ENCODE data around the gene RFFL.
"Not testable (repeated sequence)": the region's sequence is repeated elsewhere in the genome, so short reads cannot be mapped to it uniquely, and the experiment has no call there.

RFFL gene

GRCh38 chr17:35046740-35047283 is 16.7 kb downstream of the RFFL start:
- no peak for DNase-seq (ENCODE audit: low spot score)

GRCh38 chr17:35046245-35046644 is 17.3 kb downstream of the RFFL start:
- no peak for DNase-seq (ENCODE audit: low spot score)

- DNase-seq (ENCODE audit: low spot score) = not testable (repeated sequence)
These were observed 18.0 kb downstream of the RFFL start for GRCh38 chr17:35045458-35045979.

GRCh38 chr17:35044181-35044580 is 19.3 kb downstream of the RFFL start:
- no peak for DNase-seq (ENCODE audit: low spot score)

GRCh38 chr17:35041390-35041789 is 22.1 kb downstream of the RFFL start:
- no peak for DNase-seq (ENCODE audit: low spot score)

GRCh38 chr17:35038453-35038852 is 25.1 kb downstream of the RFFL start:
- no peak for DNase-seq (ENCODE audit: low spot score)

- no peak for DNase-seq (ENCODE audit: low spot score)
These were observed 32.7 kb downstream of the RFFL start for GRCh38 chr17:35030780-35031179.

- DNase-seq (ENCODE audit: low spot score) = no peak
These were observed 34.8 kb downstream of the RFFL start for GRCh38 chr17:35028531-35029262.

- not testable (repeated sequence) for DNase-seq (ENCODE audit: low spot score)
These were observed 35.4 kb downstream of the RFFL start for GRCh38 chr17:35028097-35028496.

GRCh38 chr17:35025541-35025940 is 38.0 kb downstream of the RFFL start:
- DNase-seq (ENCODE audit: low spot score) = no peak

- DNase-seq (ENCODE audit: low spot score) = no peak
These were observed 40.0 kb downstream of the RFFL start for GRCh38 chr17:35023538-35023937.

- DNase-seq (ENCODE audit: low spot score) = no peak
These were observed 40.9 kb downstream of the RFFL start for GRCh38 chr17:35022536-35023063.

- DNase-seq (ENCODE audit: low spot score) = no peak
These were observed 41.8 kb downstream of the RFFL start for GRCh38 chr17:35021520-35022380.

GRCh38 chr17:35019386-35020179 is 43.9 kb downstream of the RFFL start:
- no peak for DNase-seq (ENCODE audit: low spot score)

- DNase-seq (ENCODE audit: low spot score) = no peak
These were observed 44.7 kb downstream of the RFFL start for GRCh38 chr17:35018814-35019213.

GRCh38 chr17:35017021-35017420 is 46.5 kb downstream of the RFFL start:
- no peak for DNase-seq (ENCODE audit: low spot score)

- DNase-seq (ENCODE audit: low spot score) = no peak
These were observed 47.1 kb downstream of the RFFL start for GRCh38 chr17:35016369-35016768.

- no peak for DNase-seq (ENCODE audit: low spot score)
These were observed 51.8 kb downstream of the RFFL start for GRCh38 chr17:35011671-35012216.

- no peak for DNase-seq (ENCODE audit: low spot score)
These were observed 53.4 kb downstream of the RFFL start for GRCh38 chr17:35010093-35010492.

- no peak for DNase-seq (ENCODE audit: low spot score)
These were observed 56.5 kb downstream of the RFFL start for GRCh38 chr17:35006961-35007360.

GRCh38 chr17:35006345-35006744 is 57.2 kb downstream of the RFFL start:
- DNase-seq (ENCODE audit: low spot score) = no peak
